Nephron progenitor cell (in vitro differentiated cells): Measurements from ENCODE around the gene MTHFR.
A peak's percentile ranks its signal among the peaks of the same experiment; 100 is the strongest.

Experiments
- DNase-seq: peaks from one replicate; pipeline ENCODE4 v3.0.0; 2021
- H3K27ac Mint-ChIP-seq: 2 replicates; pipeline ENCODE4 v1.8.0; 2021; ENCODE audit warnings: mild to moderate bottlenecking, moderate library complexity, mixed read lengths
- H3K27me3 Mint-ChIP-seq: 2 replicates; pipeline ENCODE4 v1.8.0; 2021; ENCODE audit warnings: mild to moderate bottlenecking, low read depth, mixed read lengths; ENCODE audit not compliant: poor library complexity
- H3K36me3 Mint-ChIP-seq: 2 replicates; pipeline ENCODE4 v1.8.0; 2021; ENCODE audit warnings: low read depth, mixed read lengths
- H3K4me1 Mint-ChIP-seq: 2 replicates; pipeline ENCODE4 v1.8.0; 2021; ENCODE audit warnings: mixed read lengths
- H3K4me3 Mint-ChIP-seq: 2 replicates; pipeline ENCODE4 v1.8.0; 2021; ENCODE audit warnings: mild to moderate bottlenecking, moderate library complexity, mixed read lengths
- H3K9me3 Mint-ChIP-seq: 2 replicates; pipeline ENCODE4 v1.8.0; 2021; ENCODE audit warnings: mild to moderate bottlenecking, moderate library complexity, mixed read lengths
- TF ChIP-seq, protein P1 (sequence below): fragments of 200-600 bp; sonication (generic); IDR thresholded peaks from 2 replicates; pipeline ENCODE4 v1.5.0; 2021; ENCODE audit warnings: antibody characterized with exemption

Gene MTHFR

DNA sequence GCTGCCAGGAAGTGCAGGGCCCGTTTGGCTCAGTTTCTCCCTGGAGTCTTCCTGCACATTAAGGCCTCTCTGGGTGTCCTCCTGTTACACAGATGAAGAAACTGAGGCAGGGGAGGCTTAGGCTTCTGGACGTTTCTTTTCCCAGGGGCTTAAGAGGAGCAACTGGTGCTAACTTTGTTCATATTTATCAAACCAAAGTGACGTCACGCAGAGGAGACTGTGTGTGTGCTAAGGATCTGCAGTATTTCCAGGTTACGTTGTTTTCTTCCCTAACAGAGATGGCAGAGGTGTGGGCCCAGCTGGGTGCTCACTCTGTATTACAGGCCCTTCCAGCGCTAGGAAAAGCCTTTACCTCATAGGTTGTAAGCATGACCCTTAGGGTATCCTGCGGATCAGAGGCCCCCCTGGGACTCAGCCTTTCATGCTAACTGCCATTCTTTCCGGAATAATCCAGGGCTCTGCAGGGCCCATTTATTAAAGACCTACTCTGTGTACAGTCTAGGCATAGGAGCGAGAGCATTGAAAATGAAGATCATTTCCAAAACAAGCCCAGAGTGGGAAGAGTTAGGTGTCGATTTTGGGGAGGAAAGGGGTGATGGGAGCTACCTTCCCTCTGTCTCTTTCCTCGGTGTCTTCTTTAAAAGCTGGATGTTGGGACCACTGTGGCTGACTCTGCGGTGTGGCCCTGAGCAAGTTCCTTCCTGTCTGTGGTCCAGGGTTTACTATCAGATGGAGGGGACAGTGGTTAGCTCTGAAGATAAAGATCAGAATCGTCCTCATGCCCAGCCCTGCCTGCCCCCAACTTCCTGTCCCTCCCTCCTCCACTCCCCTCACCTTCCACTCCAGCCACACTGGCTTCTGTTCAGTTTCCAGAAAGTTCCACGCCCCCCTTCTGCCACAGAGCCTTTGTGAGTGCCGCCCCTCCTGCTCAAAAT lies 65.2 kb downstream of the MTHFR start:
- Mint-ChIP-seq H3K27ac (peak overlapping the region; percentile 39), H3K9me3 (no peaks in the 10 kb centered on the region), H3K36me3 (no peaks in the 10 kb centered on the region), H3K4me1 (peaks cover 36% of the 10 kb centered on the region), H3K27me3 (peaks cover 2% of the 10 kb centered on the region), H3K4me3 (peak overlapping the region; percentile 32)
- TF ChIP-seq, protein P1, sequence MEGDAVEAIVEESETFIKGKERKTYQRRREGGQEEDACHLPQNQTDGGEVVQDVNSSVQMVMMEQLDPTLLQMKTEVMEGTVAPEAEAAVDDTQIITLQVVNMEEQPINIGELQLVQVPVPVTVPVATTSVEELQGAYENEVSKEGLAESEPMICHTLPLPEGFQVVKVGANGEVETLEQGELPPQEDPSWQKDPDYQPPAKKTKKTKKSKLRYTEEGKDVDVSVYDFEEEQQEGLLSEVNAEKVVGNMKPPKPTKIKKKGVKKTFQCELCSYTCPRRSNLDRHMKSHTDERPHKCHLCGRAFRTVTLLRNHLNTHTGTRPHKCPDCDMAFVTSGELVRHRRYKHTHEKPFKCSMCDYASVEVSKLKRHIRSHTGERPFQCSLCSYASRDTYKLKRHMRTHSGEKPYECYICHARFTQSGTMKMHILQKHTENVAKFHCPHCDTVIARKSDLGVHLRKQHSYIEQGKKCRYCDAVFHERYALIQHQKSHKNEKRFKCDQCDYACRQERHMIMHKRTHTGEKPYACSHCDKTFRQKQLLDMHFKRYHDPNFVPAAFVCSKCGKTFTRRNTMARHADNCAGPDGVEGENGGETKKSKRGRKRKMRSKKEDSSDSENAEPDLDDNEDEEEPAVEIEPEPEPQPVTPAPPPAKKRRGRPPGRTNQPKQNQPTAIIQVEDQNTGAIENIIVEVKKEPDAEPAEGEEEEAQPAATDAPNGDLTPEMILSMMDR, result no peak
- no peak for DNase-seq

DNA sequence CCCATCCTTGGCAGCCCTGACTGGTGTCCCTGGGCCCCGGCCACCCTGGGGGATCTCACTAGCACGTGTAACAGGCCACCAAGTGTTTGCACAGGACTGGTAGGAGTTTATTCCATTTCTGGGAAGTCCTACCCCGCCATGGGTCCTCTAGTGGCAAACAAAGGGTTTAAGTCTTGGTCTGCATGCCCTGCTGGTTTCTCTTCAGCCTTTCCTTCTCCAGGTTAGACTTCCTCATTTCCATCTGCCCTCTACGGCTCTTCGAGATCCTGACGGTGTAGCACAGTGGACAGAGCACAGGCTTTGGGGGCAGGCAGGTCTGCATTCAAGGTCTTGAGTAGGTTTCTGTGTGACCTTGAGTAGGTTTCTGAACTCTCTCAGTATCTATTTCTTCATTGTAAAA lies 67.0 kb downstream of the MTHFR start:
- no peak for DNase-seq
- TF ChIP-seq, protein P1, result no peak
- H3K4me3 Mint-ChIP-seq, result no peak overlapping the region
- H3K27me3 Mint-ChIP-seq, result peaks cover 2% of the 10 kb centered on the region
- H3K27ac Mint-ChIP-seq, result no peak overlapping the region
- no peaks in the 10 kb centered on the region for H3K36me3 Mint-ChIP-seq
- H3K4me1 Mint-ChIP-seq, result peaks cover 40% of the 10 kb centered on the region
- H3K9me3 Mint-ChIP-seq, result no peaks in the 10 kb centered on the region

DNA sequence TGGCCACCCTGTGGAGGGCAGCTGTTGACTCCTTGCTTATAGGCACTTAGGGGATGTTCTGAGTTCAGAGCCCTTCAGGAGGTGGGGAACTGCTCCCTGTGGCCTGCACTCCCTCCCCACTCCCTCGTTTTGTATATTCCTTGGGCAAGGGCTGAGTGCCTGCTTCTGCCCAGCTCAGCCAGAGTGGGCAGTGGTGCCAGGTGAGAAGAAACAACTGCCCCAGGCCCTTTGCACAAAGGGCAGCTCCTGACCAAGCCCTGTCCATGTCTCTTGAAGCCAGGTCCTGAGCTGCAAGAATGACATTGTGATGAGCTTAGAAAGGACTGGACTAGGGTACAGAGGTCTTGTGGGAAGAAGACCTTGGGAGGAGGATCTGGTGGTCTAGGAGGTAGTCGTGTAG lies 67.7 kb downstream of the MTHFR start:
- Mint-ChIP-seq H3K27me3 (peaks cover 2% of the 10 kb centered on the region), H3K9me3 (no peaks in the 10 kb centered on the region), H3K4me1 (peaks cover 42% of the 10 kb centered on the region), H3K4me3 (peak overlapping the region; percentile 92), H3K27ac (peak overlapping the region; percentile 37), H3K36me3 (no peaks in the 10 kb centered on the region)
- TF ChIP-seq, protein P1, result no peak
- no peak for DNase-seq

DNA sequence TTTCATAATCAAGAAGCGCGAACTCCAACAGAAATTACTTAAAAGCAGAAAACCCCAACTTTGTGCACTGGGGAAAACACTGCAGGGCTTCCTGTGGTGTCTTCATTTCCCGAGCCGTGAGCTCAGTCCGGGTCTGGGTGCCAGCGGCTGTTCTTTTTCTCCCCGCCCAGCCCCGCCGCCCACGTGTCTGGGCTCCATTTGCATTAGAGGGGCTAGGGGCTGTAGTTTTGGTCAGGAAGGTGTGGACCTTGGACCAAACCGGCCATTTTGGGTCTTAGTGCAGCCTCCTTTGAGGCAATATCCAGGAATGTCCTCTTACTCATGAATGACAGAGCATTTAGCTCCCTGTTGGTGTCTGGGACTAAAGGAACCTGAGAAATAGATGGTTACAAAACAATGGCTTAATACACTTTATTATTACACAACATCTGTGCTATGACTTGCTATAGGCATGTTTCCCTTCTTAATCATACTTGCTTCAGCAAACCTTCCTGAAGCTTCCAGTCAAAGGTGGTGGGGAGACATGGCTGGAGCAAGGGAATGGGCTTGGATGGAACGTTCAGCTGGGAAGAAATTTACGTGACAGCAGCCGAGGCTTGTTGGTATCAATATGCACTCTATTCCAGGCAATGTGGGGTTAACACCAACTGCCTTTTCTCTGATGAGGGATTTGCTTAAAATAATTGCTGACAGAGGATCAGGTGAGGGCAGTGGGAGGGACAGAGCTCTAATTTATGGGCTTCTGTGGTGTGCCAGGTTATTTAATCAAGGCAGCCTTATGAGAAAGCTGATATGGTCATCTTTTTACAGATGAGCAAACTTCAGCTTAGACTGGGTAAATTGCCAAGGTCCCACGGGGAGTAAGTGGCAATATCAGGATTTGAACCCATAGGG lies 68.8 kb downstream of the MTHFR start:
- H3K27me3 Mint-ChIP-seq, result no peaks in the 10 kb centered on the region

DNA sequence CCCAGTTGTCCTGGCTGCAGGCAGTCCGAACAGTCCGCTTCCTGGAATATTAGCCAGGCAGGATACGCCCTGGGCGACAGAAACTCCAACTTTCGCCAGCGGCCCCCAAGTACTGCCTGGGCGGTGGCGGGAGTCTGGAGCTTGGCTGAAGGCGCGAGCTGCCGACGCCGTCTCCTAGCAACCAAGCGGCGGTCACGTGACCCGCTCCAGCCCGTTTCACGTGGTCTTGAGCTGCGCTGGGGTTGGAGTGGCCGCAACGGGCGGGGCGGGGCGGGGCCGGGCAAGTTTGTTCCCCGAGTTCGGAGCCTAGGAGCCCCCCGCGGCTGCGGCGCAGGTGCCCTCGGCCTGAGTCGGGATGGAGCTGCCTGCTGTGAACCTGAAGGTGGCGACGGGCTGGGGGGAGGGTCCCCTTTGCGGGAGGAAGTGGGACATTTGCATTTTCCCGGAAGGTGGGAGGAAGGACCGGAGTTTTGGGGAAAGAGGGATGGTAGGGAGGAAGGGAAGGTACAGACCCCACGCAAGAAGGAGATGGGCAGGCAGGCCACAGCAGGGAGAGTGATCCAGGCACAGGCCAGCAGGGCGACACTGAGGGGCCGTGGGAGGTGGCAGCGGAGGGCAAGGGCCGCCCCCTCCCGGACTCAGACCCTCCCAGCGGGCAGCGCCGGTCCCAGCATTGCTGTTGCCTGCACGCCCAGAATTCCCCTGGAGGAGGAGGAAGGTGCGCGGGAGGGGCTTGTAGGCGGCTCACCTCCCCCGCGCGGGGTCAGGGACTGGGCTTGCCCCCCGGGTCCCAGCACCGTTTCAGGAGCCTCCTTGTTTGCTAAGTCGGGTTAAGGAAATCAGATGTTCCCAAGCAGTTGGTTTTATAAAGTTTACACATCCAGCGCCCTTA lies 69.7 kb downstream of the MTHFR start, which contains the start of gene AGTRAP:
AGTRAP (plus strand) TSS at position 283 of the 892 bp plus-strand sequence; CDS start at position 356, 73 bp downstream.
- Mint-ChIP-seq H3K9me3 (no peaks in the 10 kb centered on the region), H3K36me3 (no peaks in the 10 kb centered on the region), H3K27ac (no peak within 1 kb of the TSS), H3K27me3 (no peaks in the 10 kb centered on the region), H3K4me1 (peaks cover 60% of the 10 kb centered on the region), H3K4me3 (peak within 1 kb of the TSS; percentile 92)
- peak; percentile 97 for DNase-seq
- TF ChIP-seq, protein P1, result no peak

More for the DNA sequence above, 68.8 kb downstream of the MTHFR start:
- DNase-seq, result peak; percentile 31
- TF ChIP-seq, protein P1, result no peak
- H3K9me3 Mint-ChIP-seq, result no peaks in the 10 kb centered on the region
- H3K4me3 Mint-ChIP-seq, result peak overlapping the region; percentile 92
- H3K36me3 Mint-ChIP-seq, result no peaks in the 10 kb centered on the region
- H3K4me1 Mint-ChIP-seq, result peaks cover 53% of the 10 kb centered on the region
- H3K27ac Mint-ChIP-seq, result no peak overlapping the region
